Common myeloid progenitor, CD34-positive (primary cell): ENCODE data around the gene TRIM75.
"Not testable (repeated sequence)": the region's sequence is repeated elsewhere in the genome, so short reads cannot be mapped to it uniquely, and the experiment has no call there.

Source experiments
- CTCF ChIA-PET: fragments of 350-600 bp; sonication (Branson Sonifier 250); formaldehyde crosslinking; loops from one replicate; lab custom pipeline; 2021; ENCODE audit warnings: antibody characterized with exemption; lab: Charles Lee
- POLR2A ChIA-PET: fragments of 350-600 bp; sonication (Branson Sonifier 250); formaldehyde crosslinking; loops from one replicate; lab custom pipeline; 2021; ENCODE audit warnings: antibody characterized with exemption; lab: Charles Lee
- DNase-seq, 3 donors: peaks; one replicate each; pipeline versions ENCODE4 v3.0.0 to v3.0.0-alpha.2; 2013
- H3K27ac ChIP-seq, 2 experiments: 1 replicate in 1 of 2; 2 replicates in 1 of 2; pipeline ENCODE4 v1.7.0; 2013; ENCODE audit warnings: inconsistent platforms in 2 of 2, low read length in 2 of 2, mild to moderate bottlenecking in 2 of 2, low read depth in 1 of 2, moderate library complexity in 1 of 2; ENCODE audit not compliant: severe bottlenecking in 2 of 2, insufficient read depth in 1 of 2, poor library complexity in 1 of 2
- H3K27me3 ChIP-seq, 5 experiments: replicated peaks in 2 of 5; 1 replicate in 3 of 5; 2 replicates in 2 of 5; pipeline versions ENCODE4 v1.6.1 to v1.7.0; 2013; ENCODE audit warnings: low read length in 4 of 5, mild to moderate bottlenecking in 2 of 5, moderate library complexity in 2 of 5, inconsistent platforms in 1 of 5; ENCODE audit not compliant: insufficient read depth in 5 of 5, control insufficient read depth in 4 of 5
- H3K36me3 ChIP-seq, 4 experiments: 1 replicate in 2 of 4; 2 replicates in 2 of 4; pipeline versions ENCODE4 v1.6.1 to v1.7.0; 2013; ENCODE audit warnings: low read length in 3 of 4, control low read depth in 1 of 4, mild to moderate bottlenecking in 1 of 4; ENCODE audit not compliant: control insufficient read depth in 4 of 4, insufficient read depth in 4 of 4
- H3K4me1 ChIP-seq, 4 experiments: 1 replicate in 3 of 4; 2 replicates in 1 of 4; pipeline versions ENCODE4 v1.6.1 to v1.7.1; 2013; ENCODE audit warnings: low read length in 3 of 4, mild to moderate bottlenecking in 3 of 4, control low read depth in 1 of 4, inconsistent platforms in 1 of 4, moderate library complexity in 1 of 4; ENCODE audit not compliant: control insufficient read depth in 4 of 4, insufficient read depth in 4 of 4; ENCODE audit errors: control extremely low read depth in 1 of 4
- H3K4me3 ChIP-seq, 7 experiments: 1 replicate in 4 of 7; 2 replicates in 3 of 7; pipeline versions ENCODE4 v1.5.1 to v1.7.0; 2013; ENCODE audit warnings: mild to moderate bottlenecking in 7 of 7, low read length in 6 of 7, moderate library complexity in 6 of 7, inconsistent platforms in 2 of 7, low read depth in 2 of 7, control low read depth in 1 of 7; ENCODE audit not compliant: insufficient read depth in 4 of 7, control insufficient read depth in 1 of 7; ENCODE audit errors: extremely low read depth in 1 of 7
- H3K9me3 ChIP-seq, 5 experiments: 1 replicate in 4 of 5; 2 replicates in 1 of 5; pipeline versions ENCODE4 v1.6.1 to v1.7.1; 2013; ENCODE audit warnings: low read length in 4 of 5, mild to moderate bottlenecking in 2 of 5, inconsistent platforms in 1 of 5, low read depth in 1 of 5, moderate library complexity in 1 of 5; ENCODE audit not compliant: control insufficient read depth in 4 of 5, insufficient read depth in 2 of 5; ENCODE audit errors: control extremely low read depth in 1 of 5
- WGBS: methylation state at CpG from one replicate; pipeline ENCODE4 v1.1.5; 2013; ENCODE audit not compliant: insufficient coverage; 5-methylcytosine and 5-hydroxymethylcytosine counted together

The TRIM75 gene

DNA sequence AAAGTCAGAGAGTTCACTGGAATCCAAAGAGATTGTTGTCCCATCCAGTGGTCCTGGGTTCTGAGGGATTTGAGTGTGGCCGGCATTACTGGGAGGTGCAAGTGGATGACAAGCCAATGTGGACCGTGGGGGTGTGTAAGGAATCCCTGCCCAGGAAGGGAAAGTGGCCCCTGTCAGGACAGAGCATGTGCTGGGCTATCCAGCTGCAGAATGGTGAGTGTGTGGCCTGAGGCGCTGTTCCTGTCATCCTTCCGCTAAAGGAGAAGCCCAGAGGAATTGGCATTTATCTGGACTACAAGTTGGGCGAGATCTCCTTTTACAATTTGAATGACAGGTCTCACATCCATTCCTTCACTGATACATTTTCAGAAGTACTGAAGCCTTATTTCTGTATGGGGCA is 42.3 kb upstream of the TRIM75 start:
- no peaks in the 10 kb centered on the region for H3K4me1 ChIP-seq
- H3K27me3 ChIP-seq, result peaks cover 0 to 3% (median 0%) of the 10 kb centered on the region in 5 experiments
- 90% methylated on average over 5 of the region's 5 CpGs for whole genome bisulfite sequencing
- no peak overlapping the region for H3K4me3 ChIP-seq
- H3K9me3 ChIP-seq, result no peaks in the 10 kb centered on the region
- no peaks in the 10 kb centered on the region for H3K36me3 ChIP-seq
- H3K27ac ChIP-seq, result no peak overlapping the region
- no peak for DNase-seq
- CTCF ChIA-PET, result no interaction called here
- POLR2A ChIA-PET, result no interaction called here

DNA sequence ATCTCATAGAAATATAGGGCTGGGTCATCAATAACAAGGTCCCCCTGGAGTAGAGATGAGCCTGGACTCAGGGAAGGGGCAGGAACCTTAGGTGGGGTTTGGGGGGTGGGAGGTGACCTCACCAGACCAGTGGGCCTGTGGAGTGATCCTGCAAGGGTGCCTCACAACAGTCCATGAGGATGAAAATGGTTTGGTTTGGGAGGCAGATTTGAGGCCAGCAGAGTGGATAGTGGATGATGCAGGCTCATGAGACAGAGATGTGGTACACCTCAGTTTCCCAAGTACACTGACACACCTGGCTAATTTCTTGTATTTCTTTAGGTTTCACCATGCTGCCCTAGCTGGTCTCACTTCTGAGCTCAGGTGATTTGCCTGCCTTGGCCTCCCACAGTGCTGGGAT is 40.0 kb upstream of the TRIM75 start:
- POLR2A ChIA-PET, result no interaction called here

DNA sequence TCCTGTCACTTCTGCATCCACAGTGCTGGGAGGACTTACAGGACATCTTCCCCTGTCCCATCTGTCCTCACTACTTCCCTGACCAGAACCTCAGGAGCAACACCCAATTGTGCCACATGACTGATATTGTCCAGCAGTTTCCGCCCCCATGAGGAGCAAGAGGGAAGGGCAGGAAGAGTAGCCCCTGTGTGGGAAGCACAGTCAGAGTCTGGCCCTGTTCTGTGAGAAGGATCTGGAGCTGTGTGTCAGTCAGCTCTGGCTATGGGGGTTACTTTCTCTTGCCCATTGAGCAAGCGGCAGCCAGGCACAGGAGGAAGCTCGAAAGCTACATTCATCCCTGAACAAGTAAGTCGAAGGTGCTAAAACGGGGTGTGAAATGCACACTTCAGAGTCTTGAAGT is 36.7 kb upstream of the TRIM75 start:
- CTCF ChIA-PET, result interaction anchor here (0.7 kb wide), 1 partner anchor 13 kb away, joined by 3 read pairs; no protein-coding TSS in a partner anchor
- POLR2A ChIA-PET, result no interaction called here

More for the DNA sequence above, 40.0 kb upstream of the TRIM75 start:
- Histone ChIP-seq H3K27me3 (peaks cover 0 to 2% (median 0%) of the 10 kb centered on the region in 5 experiments), H3K9me3 (no peaks in the 10 kb centered on the region), H3K4me3 (no peak overlapping the region), H3K36me3 (no peaks in the 10 kb centered on the region), H3K4me1 (no peaks in the 10 kb centered on the region), H3K27ac (no peak overlapping the region)
- no peak for DNase-seq
- CTCF ChIA-PET, result no interaction called here

DNA sequence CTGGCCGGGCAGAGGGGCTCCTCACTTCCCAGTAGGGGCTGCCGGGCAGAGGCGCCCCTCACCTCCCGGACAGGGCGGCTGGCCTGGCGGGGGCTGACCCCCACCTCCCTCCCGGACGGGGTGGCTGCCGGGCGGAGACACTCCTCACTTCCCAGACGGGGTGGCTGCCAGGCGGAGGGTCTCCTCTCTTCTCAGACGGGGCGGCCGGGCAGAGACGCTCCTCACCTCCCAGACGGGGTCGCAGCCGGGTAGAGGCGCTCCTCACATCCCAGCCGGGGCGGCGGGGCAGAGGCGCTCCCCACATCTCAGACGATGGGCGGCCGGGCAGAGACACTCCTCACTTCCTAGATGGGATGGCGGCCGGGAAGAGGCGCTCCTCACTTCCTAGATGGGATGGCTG is 33.7 kb upstream of the TRIM75 start:
- DNase-seq, H3K27me3 ChIP-seq, H3K4me3 ChIP-seq, H3K36me3 ChIP-seq, CTCF ChIA-PET, H3K27ac ChIP-seq, H3K4me1 ChIP-seq, POLR2A ChIA-PET, H3K9me3 ChIP-seq: not testable (repeated sequence)
- WGBS, result 96% methylated on average over 5 of the region's 30 CpGs

More for the DNA sequence above, 36.7 kb upstream of the TRIM75 start:
- WGBS, result 72% methylated on average over 4 of the region's 5 CpGs
- H3K27ac ChIP-seq, result no peak overlapping the region
- peaks cover 0 to 2% (median 0%) of the 10 kb centered on the region in 5 experiments for H3K27me3 ChIP-seq
- H3K4me1 ChIP-seq, result no peaks in the 10 kb centered on the region
- no peak for DNase-seq
- no peaks in the 10 kb centered on the region for H3K36me3 ChIP-seq
- H3K9me3 ChIP-seq, result no peaks in the 10 kb centered on the region
- no peak overlapping the region for H3K4me3 ChIP-seq

DNA sequence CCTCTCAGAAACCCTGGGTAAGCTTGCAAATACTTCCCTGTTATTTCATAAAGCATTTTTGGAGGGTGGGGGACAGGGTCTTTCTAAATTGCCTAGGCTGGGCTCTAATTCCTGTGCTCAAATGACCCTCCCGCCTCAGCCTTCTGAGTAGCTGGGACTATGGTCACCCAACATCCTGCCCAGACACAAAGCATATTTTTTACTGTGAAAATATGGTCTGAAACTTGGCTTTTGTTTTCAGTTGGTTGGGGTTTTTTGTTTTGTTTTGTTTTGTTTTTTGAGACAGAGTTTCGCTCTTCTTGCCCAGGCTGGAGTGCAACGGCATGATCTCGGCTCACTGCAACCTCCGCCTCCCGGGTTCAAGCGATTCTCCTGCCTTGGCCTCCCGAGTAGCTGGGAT is 27.9 kb upstream of the TRIM75 start:
- CTCF ChIA-PET, H3K4me3 ChIP-seq, H3K27ac ChIP-seq, H3K36me3 ChIP-seq, H3K4me1 ChIP-seq, H3K27me3 ChIP-seq, H3K9me3 ChIP-seq, POLR2A ChIA-PET, DNase-seq: not testable (repeated sequence)
- no CpG with 5 or more reads among the region's 8 CpGs for WGBS

DNA sequence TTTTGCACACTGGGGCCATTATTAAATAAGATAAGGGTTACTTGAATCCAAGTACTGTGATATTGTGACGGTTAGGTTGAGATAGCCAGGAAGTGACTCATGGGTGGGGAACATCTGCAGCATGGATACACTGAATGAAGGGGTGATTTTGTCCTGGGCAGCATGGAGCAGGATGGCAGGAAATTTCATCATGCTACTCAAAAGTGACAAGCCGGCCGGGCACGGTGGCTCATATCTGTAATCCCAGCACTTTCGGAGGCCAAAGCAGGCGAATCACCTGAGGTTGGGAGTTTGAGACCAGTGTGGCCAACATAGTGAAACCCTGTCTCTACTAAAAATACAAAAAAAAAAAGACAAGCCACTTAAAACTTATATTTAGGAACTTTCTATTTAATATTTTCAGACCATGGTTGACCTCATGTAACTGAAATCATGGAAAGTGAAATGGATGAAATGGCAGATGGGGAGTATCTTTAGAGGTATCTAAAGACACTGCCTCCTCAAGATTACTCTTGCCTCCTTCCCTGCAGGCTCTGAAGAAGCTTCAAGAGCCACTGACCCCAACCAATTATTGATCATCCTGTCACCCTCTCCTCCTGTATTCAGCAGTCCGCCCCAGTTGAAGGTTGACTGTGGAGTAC is 25.8 kb upstream of the TRIM75 start:
- CTCF ChIA-PET, result no interaction called here
- POLR2A ChIA-PET, result no interaction called here
- H3K9me3 ChIP-seq, result no peaks in the 10 kb centered on the region

DNA sequence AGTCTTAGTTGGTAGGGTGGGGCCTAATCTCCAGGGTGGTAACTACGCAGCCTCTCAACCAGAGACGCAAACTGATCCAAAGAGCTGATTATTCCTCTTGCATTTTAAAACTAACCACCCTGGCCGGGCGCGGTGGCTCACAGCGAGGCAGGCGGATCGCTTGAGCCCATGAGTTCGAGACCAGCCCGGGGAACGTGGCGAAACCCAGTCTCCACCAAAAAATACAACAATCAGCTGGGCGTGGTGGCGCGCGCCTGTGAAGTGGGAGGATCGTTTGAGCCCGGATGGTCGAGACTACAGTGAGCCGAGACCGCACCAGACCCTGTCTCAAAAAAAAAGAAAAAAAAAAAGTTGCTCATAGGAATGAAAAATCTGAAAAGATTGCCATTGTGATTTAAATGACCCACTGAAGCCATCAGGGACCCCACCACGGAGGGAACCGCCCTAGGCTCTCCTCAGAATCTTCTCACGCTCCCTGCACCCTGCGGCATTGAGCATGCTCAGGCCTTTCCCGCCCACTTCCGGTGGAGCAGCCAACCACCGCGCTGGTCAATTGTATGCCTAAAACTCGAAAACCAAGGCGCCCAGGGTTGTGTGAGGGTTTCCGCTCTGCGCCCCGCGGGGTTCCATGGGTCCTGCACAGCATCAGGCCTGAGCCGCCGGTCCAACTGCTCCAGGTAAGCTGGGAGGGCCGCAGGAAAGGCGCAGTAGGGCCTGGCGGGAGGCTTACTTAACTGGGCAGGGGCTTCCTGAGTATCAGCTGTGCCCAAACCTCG is 22.0 kb upstream of the TRIM75 start, which contains the start of gene TRIM60:
TSS of gene TRIM60 (plus strand) at position 564 of the 776 bp plus-strand sequence. CDS start 8,074 bp downstream, outside the sequence.
- 98% methylated on average over 35 of the region's 41 CpGs for WGBS
- H3K4me1 ChIP-seq, result no peaks in the 10 kb centered on the region
- H3K36me3 ChIP-seq, result no peaks in the 10 kb centered on the region
- CTCF ChIA-PET, result no interaction called here
- H3K9me3 ChIP-seq, result no peaks in the 10 kb centered on the region
- no peak for DNase-seq
- H3K27ac ChIP-seq, result no peak within 1 kb of the TSS
- peaks cover 0 to 2% (median 0%) of the 10 kb centered on the region in 5 experiments for H3K27me3 ChIP-seq
- no peak within 1 kb of the TSS for H3K4me3 ChIP-seq
- POLR2A ChIA-PET, result no interaction called here

More for the DNA sequence above, 25.8 kb upstream of the TRIM75 start:
- no peak overlapping the region for H3K4me3 ChIP-seq
- WGBS, result 94% methylated on average over 5 of the region's 7 CpGs
- H3K36me3 ChIP-seq, result no peaks in the 10 kb centered on the region
- DNase-seq, result no peak
- no peaks in the 10 kb centered on the region for H3K4me1 ChIP-seq
- H3K27ac ChIP-seq, result no peak overlapping the region
- peaks cover 0 to 2% (median 0%) of the 10 kb centered on the region in 5 experiments for H3K27me3 ChIP-seq
